Pancreas (tissue), 10 donors: ENCODE data around the gene TSPAN9. TPM values are rescaled to one million over a fixed set of nuclear protein-coding genes. Genes with fewer than 3 reads are reported as not detected.

ENCODE experiments used
- ATAC-seq, 4 donors: fragments of 200-7000 bp; cut with Tn5 transposase; one replicate each; pipeline versions ENCODE4 v1.8.0 to v1.9.1; 2020; ENCODE audit warnings: mild to moderate bottlenecking in 4 of 4, moderate library complexity in 4 of 4
- DNase-seq, 6 donors: peaks; one replicate each; pipeline ENCODE4 v3.0.0-alpha.2; 2020
- FAIRE-seq: peaks from 2 replicates; lab custom pipeline; 2012; peaks lifted over from hg19 to GRCh38; lab: Jason Lieb, UNC
- H3K27ac ChIP-seq, 4 donors: fragments of 200-600 bp; sonication (generic); 1 replicate in 3 of 4; 2 replicates in 1 of 4; pipeline versions ENCODE4 v1.5.0 to v1.8.0; 2020
- H3K27me3 ChIP-seq, 4 donors: fragments of 200-600 bp; one replicate each; pipeline ENCODE4 v1.8.0; 2021
- H3K36me3 ChIP-seq, 3 donors: fragments of 200-600 bp; sonication (generic) in 1 of 3; one replicate each; pipeline versions ENCODE4 v1.5.0 to v1.8.0; 2020 to 2021
- H3K4me1 ChIP-seq, 3 donors: fragments of 200-600 bp; one replicate each; pipeline ENCODE4 v1.8.0; 2021
- H3K4me3 ChIP-seq, 4 donors: fragments of 200-600 bp; sonication (generic) in 2 of 4; one replicate each; pipeline versions ENCODE4 v1.5.0 to v1.8.0; 2020 to 2021
- H3K9me3 ChIP-seq, 4 donors: fragments of 200-600 bp; one replicate each; pipeline ENCODE4 v1.8.0; 2021
- WGBS, 2 donors: extraction: QIAGEN DNeasy Blood & Tissue Kit; methylation state at CpG; one replicate each; pipeline ENCODE4 v1.1.7; 2013; 5-methylcytosine and 5-hydroxymethylcytosine counted together
- intact Hi-C, 3 donors: fragments of 100-400 bp; cut with DNase I; formaldehyde crosslinking; loops; one replicate each; pipeline versions ENCODE4 v1.11.1 to v1.14.2; 2022
- polyA plus RNA-seq, 2 donors: library from polyadenylated mRNA; stranded (reverse); fragments of 200-250 nt; gene quantifications; one replicate each; pipeline ENCODE4 v1.2.3, GENCODE V29; 2013
- total RNA-seq, 6 donors: library from RNA; stranded (reverse); fragmentation: NEBNext Ultra II Directional in 4 of 6; extraction: Animal tissue kit (Norgen Biotek cat#: 25700) in 4 of 6; gene quantifications; one replicate each; pipeline versions ENCODE4 v1.2.1 to v1.2.4, GENCODE V29; 2021 to 2023
- TF ChIP-seq, protein P1 (sequence below), 4 donors: fragments of 200-600 bp; sonication (generic) in 3 of 4; IDR thresholded peaks; one replicate each; pipeline versions ENCODE4 v1.5.0 to v1.8.0; 2021; ENCODE audit warnings: antibody characterized with exemption in 4 of 4
- donor health status: healthy with polysubstance abuse.
- donor health status: DM: no; HTN: no; CAD: no; lungs with moderate emphysema.
- donor health status: DM: no; HTN: no; CAD: no.
- donor health status: control.
- donor health status: control.
- donor health status: Bipolar disorder and iron deficiency.
- donor health status: DM: yes; HTN: yes; CAD: no.
- donor health status: DM: no; HTN: no; CAD: no.
- donor health status: DM: no; HTN: no; CAD: no.
- donor health status: DM: yes; HTN: yes; CAD: no.

The TSPAN9 gene
- total and polyA plus RNA-seq, 8 donors, result 7.8 to 19.5 (median 13.0) TPM

- peaks cover 0 to 2% (median 0%) of the 10 kb centered on the region in 3 donors for H3K4me1 ChIP-seq
- no peak for FAIRE-seq
- no peak overlapping the region for H3K4me3 ChIP-seq
- H3K36me3 ChIP-seq, result no peaks in the 10 kb centered on the region
- H3K9me3 ChIP-seq, result no peaks in the 10 kb centered on the region
- no peaks in the 10 kb centered on the region for H3K27me3 ChIP-seq
- ATAC-seq, result peak in 2 of 4 donors; percentile 18 to 49
- TF ChIP-seq, protein P1, sequence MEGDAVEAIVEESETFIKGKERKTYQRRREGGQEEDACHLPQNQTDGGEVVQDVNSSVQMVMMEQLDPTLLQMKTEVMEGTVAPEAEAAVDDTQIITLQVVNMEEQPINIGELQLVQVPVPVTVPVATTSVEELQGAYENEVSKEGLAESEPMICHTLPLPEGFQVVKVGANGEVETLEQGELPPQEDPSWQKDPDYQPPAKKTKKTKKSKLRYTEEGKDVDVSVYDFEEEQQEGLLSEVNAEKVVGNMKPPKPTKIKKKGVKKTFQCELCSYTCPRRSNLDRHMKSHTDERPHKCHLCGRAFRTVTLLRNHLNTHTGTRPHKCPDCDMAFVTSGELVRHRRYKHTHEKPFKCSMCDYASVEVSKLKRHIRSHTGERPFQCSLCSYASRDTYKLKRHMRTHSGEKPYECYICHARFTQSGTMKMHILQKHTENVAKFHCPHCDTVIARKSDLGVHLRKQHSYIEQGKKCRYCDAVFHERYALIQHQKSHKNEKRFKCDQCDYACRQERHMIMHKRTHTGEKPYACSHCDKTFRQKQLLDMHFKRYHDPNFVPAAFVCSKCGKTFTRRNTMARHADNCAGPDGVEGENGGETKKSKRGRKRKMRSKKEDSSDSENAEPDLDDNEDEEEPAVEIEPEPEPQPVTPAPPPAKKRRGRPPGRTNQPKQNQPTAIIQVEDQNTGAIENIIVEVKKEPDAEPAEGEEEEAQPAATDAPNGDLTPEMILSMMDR (IDR thresholded peaks at IDR 0.05), result no peak
- H3K27ac ChIP-seq, result no peak overlapping the region
- peak in 1 of 6 donors; percentile 28 for DNase-seq
- intact Hi-C loops, result no loop called here
- WGBS, 2 donors, result 78 to 83% methylated on average over 17 of the region's 17 CpGs
Observed at GRCh38 chr12:3187846-3188770, 110.9 kb downstream of the TSPAN9 start.

- no peak for ATAC-seq
- TF ChIP-seq, protein P1 (IDR thresholded peaks at IDR 0.05), result no peak
- intact Hi-C loops, result no loop called here
- DNase-seq, result no peak
- FAIRE-seq, result no peak
- no peaks in the 10 kb centered on the region for H3K27me3 ChIP-seq
- H3K27ac ChIP-seq, result no peak overlapping the region
- H3K4me3 ChIP-seq, result no peak overlapping the region
- WGBS, 2 donors, result 56 to 63% methylated on average over 2 of the region's 2 CpGs
- H3K36me3 ChIP-seq, result no peaks in the 10 kb centered on the region
- no peaks in the 10 kb centered on the region for H3K9me3 ChIP-seq
- peaks cover 0 to 2% (median 0%) of the 10 kb centered on the region in 3 donors for H3K4me1 ChIP-seq
Observed at GRCh38 chr12:3189282-3189681, 112.1 kb downstream of the TSPAN9 start.

GRCh38 chr12:3190101-3190500 is 112.9 kb downstream of the TSPAN9 start:
- ATAC-seq (peak in 3 of 4 donors; percentile 50 to 61 (median 58)), FAIRE-seq (no peak)
- intact Hi-C loops, result no loop called here

DNA sequence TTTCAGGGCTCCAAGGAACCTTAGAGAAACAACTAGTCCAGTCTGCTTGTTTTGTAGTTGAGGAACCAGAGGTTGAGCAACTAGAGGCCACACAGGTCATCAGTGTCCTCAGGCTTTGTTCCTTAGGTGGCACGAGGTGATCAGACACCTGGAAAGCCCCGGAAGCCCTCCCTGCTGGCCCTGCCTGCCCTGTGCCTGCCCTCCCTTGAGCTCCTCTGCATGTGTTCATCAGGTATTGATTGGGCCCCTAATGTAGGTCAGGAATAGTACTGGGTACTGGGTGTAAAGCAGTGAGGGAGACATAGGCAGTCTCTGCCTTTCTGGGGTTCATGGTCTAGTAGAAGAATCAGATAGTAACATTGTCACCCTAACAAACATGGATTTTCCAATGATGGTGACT is 114.3 kb downstream of the TSPAN9 start:
- H3K27me3 ChIP-seq, result no peaks in the 10 kb centered on the region
- TF ChIP-seq, protein P1 (IDR thresholded peaks at IDR 0.05), result no peak
- peaks cover 0 to 2% (median 0%) of the 10 kb centered on the region in 3 donors for H3K4me1 ChIP-seq
- no peak overlapping the region for H3K4me3 ChIP-seq
- no peaks in the 10 kb centered on the region for H3K36me3 ChIP-seq
- ATAC-seq (no peak), FAIRE-seq (no peak), DNase-seq (no peak)
- no peaks in the 10 kb centered on the region for H3K9me3 ChIP-seq
- no peak overlapping the region for H3K27ac ChIP-seq
- intact Hi-C loops, result no loop called here
- WGBS, 2 donors, result 71 to 80% methylated on average over 2 of the region's 2 CpGs

More at GRCh38 chr12:3190101-3190500, 112.9 kb downstream of the TSPAN9 start:
- H3K4me1 ChIP-seq, result peaks cover 0 to 2% (median 0%) of the 10 kb centered on the region in 3 donors
- no peaks in the 10 kb centered on the region for H3K9me3 ChIP-seq
- TF ChIP-seq, protein P1 (IDR thresholded peaks at IDR 0.05), result no peak
- H3K27me3 ChIP-seq, result no peaks in the 10 kb centered on the region
- no peaks in the 10 kb centered on the region for H3K36me3 ChIP-seq
- no peak for DNase-seq
- no peak overlapping the region for H3K4me3 ChIP-seq
- 32 to 35% methylated on average over 9 of the region's 9 CpGs for WGBS, 2 donors
- no peak overlapping the region for H3K27ac ChIP-seq
